NT2/D1 (cell line): ENCODE results near the gene MPPED1.

Experiments used
- DNase-seq: peaks from one replicate; pipeline ENCODE4 v3.0.0-alpha.2; 2011; ENCODE audit warnings: low read depth, low spot score
- H3K27me3 ChIP-seq: 2 replicates; pipeline ENCODE4 v1.6.0; 2011; ENCODE audit warnings: mild to moderate bottlenecking; ENCODE audit not compliant: insufficient read length, insufficient read depth
- H3K36me3 ChIP-seq: 2 replicates; pipeline ENCODE4 v1.6.1; 2011; ENCODE audit warnings: mild to moderate bottlenecking, low read length, mixed read lengths; ENCODE audit not compliant: insufficient read depth, insufficient read length
- H3K4me1 ChIP-seq: 2 replicates; pipeline ENCODE4 v1.5.1; 2011; ENCODE audit not compliant: insufficient read depth, insufficient read length
- H3K4me3 ChIP-seq: 2 replicates; pipeline ENCODE4 v1.5.1; 2011; ENCODE audit warnings: low read depth; ENCODE audit not compliant: insufficient read length
- H3K9ac ChIP-seq: 2 replicates; pipeline ENCODE4 v1.6.0; 2011; ENCODE audit warnings: low read depth; ENCODE audit not compliant: insufficient read length
- H3K9me3 ChIP-seq: 2 replicates; pipeline ENCODE4 v1.5.1; 2011; ENCODE audit warnings: mild to moderate bottlenecking, low read length; ENCODE audit not compliant: insufficient read depth
- SUZ12 ChIP-seq: IDR thresholded peaks from 2 replicates; pipeline ENCODE4 v1.6.1; 2011; ENCODE audit not compliant: insufficient read length, insufficient read depth; ENCODE audit errors: extremely low read depth
- YY1 ChIP-seq: IDR thresholded peaks from 2 replicates; pipeline ENCODE4 v1.6.1; 2011; ENCODE audit not compliant: insufficient read length, insufficient read depth
- ZNF274 ChIP-seq: IDR thresholded peaks from 2 replicates; pipeline ENCODE4 v1.6.1; 2011; ENCODE audit warnings: mild to moderate bottlenecking, low read depth, low read length

MPPED1 gene

GRCh38 chr22:43388420-43388851 lies 23.4 kb upstream of the MPPED1 start:
- Histone ChIP-seq H3K36me3 (no peaks in the 10 kb centered on the region), H3K9me3 (no peaks in the 10 kb centered on the region), H3K9ac (no peak overlapping the region), H3K27me3 (peaks cover 21% of the 10 kb centered on the region), H3K4me3 (no peak overlapping the region), H3K4me1 (peaks cover under 1% of the 10 kb centered on the region)
- peak; percentile 51 for DNase-seq
- TF ChIP-seq SUZ12: no peak
- no peak for TF ChIP-seq YY1
- no peak for TF ChIP-seq ZNF274

- TF ChIP-seq SUZ12 (no peak), YY1 (no peak), ZNF274 (no peak)
Measured at GRCh38 chr22:43389227-43389836, 22.5 kb upstream of the MPPED1 start.

GRCh38 chr22:43390166-43390565 lies 21.6 kb upstream of the MPPED1 start:
- H3K9me3 ChIP-seq: no peaks in the 10 kb centered on the region
- TF ChIP-seq YY1 (no peak), ZNF274 (no peak), SUZ12 (no peak)
- DNase-seq: no peak
- no peaks in the 10 kb centered on the region for H3K36me3 ChIP-seq
- peaks cover 6% of the 10 kb centered on the region for H3K4me1 ChIP-seq
- H3K4me3 ChIP-seq: no peak overlapping the region
- peaks cover 19% of the 10 kb centered on the region for H3K27me3 ChIP-seq
- H3K9ac ChIP-seq: no peak overlapping the region

More at GRCh38 chr22:43389227-43389836, 22.5 kb upstream of the MPPED1 start:
- Histone ChIP-seq H3K4me1 (peaks cover 6% of the 10 kb centered on the region), H3K9me3 (no peaks in the 10 kb centered on the region), H3K4me3 (no peak overlapping the region), H3K36me3 (no peaks in the 10 kb centered on the region), H3K27me3 (peaks cover 21% of the 10 kb centered on the region), H3K9ac (no peak overlapping the region)
- DNase-seq: no peak

GRCh38 chr22:43390872-43391271 lies 20.9 kb upstream of the MPPED1 start:
- TF ChIP-seq YY1 (no peak), ZNF274 (no peak), SUZ12 (no peak)
- Histone ChIP-seq H3K4me1 (peaks cover 6% of the 10 kb centered on the region), H3K9ac (no peak overlapping the region), H3K27me3 (peaks cover 17% of the 10 kb centered on the region), H3K4me3 (no peak overlapping the region), H3K9me3 (no peaks in the 10 kb centered on the region), H3K36me3 (no peaks in the 10 kb centered on the region)
- DNase-seq: no peak

- no peaks in the 10 kb centered on the region for H3K36me3 ChIP-seq
- no peak for DNase-seq
- H3K4me3 ChIP-seq: no peak overlapping the region
- no peak overlapping the region for H3K9ac ChIP-seq
- TF ChIP-seq SUZ12: no peak
- no peak for TF ChIP-seq YY1
- no peak for TF ChIP-seq ZNF274
- no peaks in the 10 kb centered on the region for H3K9me3 ChIP-seq
- peaks cover 6% of the 10 kb centered on the region for H3K4me1 ChIP-seq
- H3K27me3 ChIP-seq: peaks cover 15% of the 10 kb centered on the region
Measured at GRCh38 chr22:43391306-43391705, 20.5 kb upstream of the MPPED1 start.

GRCh38 chr22:43392385-43392989 lies 19.3 kb upstream of the MPPED1 start:
- Histone ChIP-seq H3K4me3 (no peak overlapping the region), H3K9ac (peak overlapping the region; percentile 26), H3K4me1 (peaks cover 11% of the 10 kb centered on the region), H3K9me3 (no peaks in the 10 kb centered on the region), H3K27me3 (peaks cover 6% of the 10 kb centered on the region), H3K36me3 (no peaks in the 10 kb centered on the region)
- DNase-seq: no peak
- TF ChIP-seq SUZ12: no peak
- TF ChIP-seq ZNF274: no peak
- TF ChIP-seq YY1: no peak

GRCh38 chr22:43393132-43393843 lies 18.5 kb upstream of the MPPED1 start:
- TF ChIP-seq YY1 (no peak), ZNF274 (no peak)
- H3K4me1 ChIP-seq: peaks cover 11% of the 10 kb centered on the region
- no peaks in the 10 kb centered on the region for H3K9me3 ChIP-seq
- no peaks in the 10 kb centered on the region for H3K36me3 ChIP-seq
- no peaks in the 10 kb centered on the region for H3K27me3 ChIP-seq
- no peak overlapping the region for H3K9ac ChIP-seq
- DNase-seq: no peak
- H3K4me3 ChIP-seq: no peak overlapping the region
